Measurements from ENCODE around the gene FAM221A. TPM values are rescaled to one million over a fixed set of nuclear protein-coding genes. Genes with fewer than 3 reads are reported as not detected.

Gene FAM221A
- total and polyA plus RNA-seq, 4 donors, result 2.8 to 12.0 (median 5.4) TPM

DNA sequence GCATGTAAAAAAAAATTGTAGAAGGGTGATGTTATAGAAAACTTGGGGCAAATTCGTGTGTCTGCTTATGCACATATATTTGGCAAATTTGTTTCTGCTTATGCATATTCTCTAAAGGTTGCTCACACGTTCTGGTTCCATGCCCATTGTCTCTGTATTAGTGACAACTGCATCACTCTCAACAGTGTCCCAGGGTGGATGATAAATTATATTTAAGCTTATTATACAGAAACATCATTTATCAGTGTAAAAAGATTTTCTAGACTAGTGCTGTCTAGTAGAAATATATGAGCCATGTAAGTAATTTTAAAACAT lies 34.1 kb downstream of the FAM221A start:
- no peak overlapping the region for H3K4me3 ChIP-seq (ENCODE audit: low read depth in 1 of 3, low read length in 3 of 3)
- WGBS, result 68% methylated on average over 2 of the region's 2 CpGs

DNA sequence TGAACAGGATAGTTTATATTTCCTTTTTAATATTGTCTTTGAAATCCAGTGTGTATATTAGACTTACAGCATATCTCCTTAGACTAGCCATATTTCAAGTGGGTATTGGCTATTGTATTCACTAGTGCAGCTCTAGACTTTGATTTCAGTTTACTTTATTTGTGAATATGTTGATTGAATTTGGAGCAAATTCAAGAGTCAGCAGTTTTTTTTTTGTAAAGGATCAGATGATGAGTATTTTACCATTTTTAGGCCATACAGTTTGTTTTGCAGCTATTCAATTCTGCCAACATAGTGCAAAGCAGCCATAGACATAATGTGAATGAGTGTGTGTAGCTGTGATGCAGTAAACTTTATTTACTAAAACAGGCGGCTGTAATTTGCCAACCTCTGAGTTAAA lies 34.6 kb downstream of the FAM221A start:
- 94% methylated on average over 1 of the region's 1 CpG for WGBS
- Histone ChIP-seq H3K27ac (ENCODE audit: low read depth in 1 of 2, low read length in 2 of 2) (no peak overlapping the region), H3K9ac (ENCODE audit: low read depth in 1 of 2, low read length in 2 of 2) (no peak overlapping the region), H3K27me3 (ENCODE audit: control insufficient read depth in 4 of 4, insufficient read depth in 4 of 4, low read length in 3 of 4) (no peaks in the 10 kb centered on the region), H3K9me3 (ENCODE audit: control insufficient read depth in 4 of 4, low read length in 3 of 4) (no peaks in the 10 kb centered on the region), H3K36me3 (ENCODE audit: control insufficient read depth in 4 of 4, insufficient read depth in 3 of 4, low read depth in 1 of 4, low read length in 3 of 4) (no peaks in the 10 kb centered on the region), H3K4me3 (ENCODE audit: low read depth in 1 of 3, low read length in 3 of 3) (no peak overlapping the region), H3K4me1 (ENCODE audit: control insufficient read depth in 4 of 4, insufficient read depth in 4 of 4, low read length in 3 of 4) (no peaks in the 10 kb centered on the region)
- no peak for DNase-seq (ENCODE audit: low spot score)
- TF ChIP-seq NR2F2 (IDR thresholded peaks at IDR 0.05) (no peak), YY1 (IDR thresholded peaks at IDR 0.05) (no peak), HNF4A (conservative IDR thresholded peaks at IDR 0.05) (no peak), GABPA (IDR thresholded peaks at IDR 0.05 in 1 of 2, conservative IDR thresholded peaks at IDR 0.05 in 1 of 2) (no peak), JUND (IDR thresholded peaks at IDR 0.05) (no peak)
- TF ChIP-seq, protein P1, sequence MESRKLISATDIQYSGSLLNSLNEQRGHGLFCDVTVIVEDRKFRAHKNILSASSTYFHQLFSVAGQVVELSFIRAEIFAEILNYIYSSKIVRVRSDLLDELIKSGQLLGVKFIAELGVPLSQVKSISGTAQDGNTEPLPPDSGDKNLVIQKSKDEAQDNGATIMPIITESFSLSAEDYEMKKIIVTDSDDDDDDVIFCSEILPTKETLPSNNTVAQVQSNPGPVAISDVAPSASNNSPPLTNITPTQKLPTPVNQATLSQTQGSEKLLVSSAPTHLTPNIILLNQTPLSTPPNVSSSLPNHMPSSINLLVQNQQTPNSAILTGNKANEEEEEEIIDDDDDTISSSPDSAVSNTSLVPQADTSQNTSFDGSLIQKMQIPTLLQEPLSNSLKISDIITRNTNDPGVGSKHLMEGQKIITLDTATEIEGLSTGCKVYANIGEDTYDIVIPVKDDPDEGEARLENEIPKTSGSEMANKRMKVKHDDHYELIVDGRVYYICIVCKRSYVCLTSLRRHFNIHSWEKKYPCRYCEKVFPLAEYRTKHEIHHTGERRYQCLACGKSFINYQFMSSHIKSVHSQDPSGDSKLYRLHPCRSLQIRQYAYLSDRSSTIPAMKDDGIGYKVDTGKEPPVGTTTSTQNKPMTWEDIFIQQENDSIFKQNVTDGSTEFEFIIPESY (IDR thresholded peaks at IDR 0.05), result no peak
- TF ChIP-seq, protein P2, sequence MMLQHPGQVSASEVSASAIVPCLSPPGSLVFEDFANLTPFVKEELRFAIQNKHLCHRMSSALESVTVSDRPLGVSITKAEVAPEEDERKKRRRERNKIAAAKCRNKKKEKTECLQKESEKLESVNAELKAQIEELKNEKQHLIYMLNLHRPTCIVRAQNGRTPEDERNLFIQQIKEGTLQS (IDR thresholded peaks at IDR 0.05), result no peak

More for the DNA sequence above, 34.1 kb downstream of the FAM221A start:
- DNase-seq (ENCODE audit: low spot score), result no peak
- Histone ChIP-seq H3K9ac (ENCODE audit: low read depth in 1 of 2, low read length in 2 of 2) (no peak overlapping the region), H3K4me1 (ENCODE audit: control insufficient read depth in 4 of 4, insufficient read depth in 4 of 4, low read length in 3 of 4) (no peaks in the 10 kb centered on the region), H3K27ac (ENCODE audit: low read depth in 1 of 2, low read length in 2 of 2) (no peak overlapping the region), H3K27me3 (ENCODE audit: control insufficient read depth in 4 of 4, insufficient read depth in 4 of 4, low read length in 3 of 4) (no peaks in the 10 kb centered on the region), H3K9me3 (ENCODE audit: control insufficient read depth in 4 of 4, low read length in 3 of 4) (no peaks in the 10 kb centered on the region), H3K36me3 (ENCODE audit: control insufficient read depth in 4 of 4, insufficient read depth in 3 of 4, low read depth in 1 of 4, low read length in 3 of 4) (no peaks in the 10 kb centered on the region)
- TF ChIP-seq RAD21 (IDR thresholded peaks at IDR 0.05), result no peak
- TF ChIP-seq RXRA (IDR thresholded peaks at IDR 0.05), result no peak
- TF ChIP-seq HNF4A (conservative IDR thresholded peaks at IDR 0.05), result no peak
- TF ChIP-seq NR2F2 (IDR thresholded peaks at IDR 0.05), result no peak
- no peak for TF ChIP-seq EGR1 (IDR thresholded peaks at IDR 0.05; ENCODE audit: low read depth in 2 of 2)
- TF ChIP-seq GABPA (IDR thresholded peaks at IDR 0.05 in 1 of 2, conservative IDR thresholded peaks at IDR 0.05 in 1 of 2), result no peak
- no peak for TF ChIP-seq TAF1 (conservative IDR thresholded peaks at IDR 0.05)
- TF ChIP-seq FOXA1 (IDR thresholded peaks at IDR 0.05), result no peak
- TF ChIP-seq YY1 (IDR thresholded peaks at IDR 0.05), result no peak
- no peak for TF ChIP-seq JUND (IDR thresholded peaks at IDR 0.05)
- no peak for TF ChIP-seq FOXA2 (IDR thresholded peaks at IDR 0.05)
- TF ChIP-seq, protein P3, sequence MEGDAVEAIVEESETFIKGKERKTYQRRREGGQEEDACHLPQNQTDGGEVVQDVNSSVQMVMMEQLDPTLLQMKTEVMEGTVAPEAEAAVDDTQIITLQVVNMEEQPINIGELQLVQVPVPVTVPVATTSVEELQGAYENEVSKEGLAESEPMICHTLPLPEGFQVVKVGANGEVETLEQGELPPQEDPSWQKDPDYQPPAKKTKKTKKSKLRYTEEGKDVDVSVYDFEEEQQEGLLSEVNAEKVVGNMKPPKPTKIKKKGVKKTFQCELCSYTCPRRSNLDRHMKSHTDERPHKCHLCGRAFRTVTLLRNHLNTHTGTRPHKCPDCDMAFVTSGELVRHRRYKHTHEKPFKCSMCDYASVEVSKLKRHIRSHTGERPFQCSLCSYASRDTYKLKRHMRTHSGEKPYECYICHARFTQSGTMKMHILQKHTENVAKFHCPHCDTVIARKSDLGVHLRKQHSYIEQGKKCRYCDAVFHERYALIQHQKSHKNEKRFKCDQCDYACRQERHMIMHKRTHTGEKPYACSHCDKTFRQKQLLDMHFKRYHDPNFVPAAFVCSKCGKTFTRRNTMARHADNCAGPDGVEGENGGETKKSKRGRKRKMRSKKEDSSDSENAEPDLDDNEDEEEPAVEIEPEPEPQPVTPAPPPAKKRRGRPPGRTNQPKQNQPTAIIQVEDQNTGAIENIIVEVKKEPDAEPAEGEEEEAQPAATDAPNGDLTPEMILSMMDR (IDR thresholded peaks at IDR 0.05; ENCODE audit: low read depth, low read length, missing input control), result no peak
- no peak for TF ChIP-seq SP1 (IDR thresholded peaks at IDR 0.05)
- TF ChIP-seq, protein P4, sequence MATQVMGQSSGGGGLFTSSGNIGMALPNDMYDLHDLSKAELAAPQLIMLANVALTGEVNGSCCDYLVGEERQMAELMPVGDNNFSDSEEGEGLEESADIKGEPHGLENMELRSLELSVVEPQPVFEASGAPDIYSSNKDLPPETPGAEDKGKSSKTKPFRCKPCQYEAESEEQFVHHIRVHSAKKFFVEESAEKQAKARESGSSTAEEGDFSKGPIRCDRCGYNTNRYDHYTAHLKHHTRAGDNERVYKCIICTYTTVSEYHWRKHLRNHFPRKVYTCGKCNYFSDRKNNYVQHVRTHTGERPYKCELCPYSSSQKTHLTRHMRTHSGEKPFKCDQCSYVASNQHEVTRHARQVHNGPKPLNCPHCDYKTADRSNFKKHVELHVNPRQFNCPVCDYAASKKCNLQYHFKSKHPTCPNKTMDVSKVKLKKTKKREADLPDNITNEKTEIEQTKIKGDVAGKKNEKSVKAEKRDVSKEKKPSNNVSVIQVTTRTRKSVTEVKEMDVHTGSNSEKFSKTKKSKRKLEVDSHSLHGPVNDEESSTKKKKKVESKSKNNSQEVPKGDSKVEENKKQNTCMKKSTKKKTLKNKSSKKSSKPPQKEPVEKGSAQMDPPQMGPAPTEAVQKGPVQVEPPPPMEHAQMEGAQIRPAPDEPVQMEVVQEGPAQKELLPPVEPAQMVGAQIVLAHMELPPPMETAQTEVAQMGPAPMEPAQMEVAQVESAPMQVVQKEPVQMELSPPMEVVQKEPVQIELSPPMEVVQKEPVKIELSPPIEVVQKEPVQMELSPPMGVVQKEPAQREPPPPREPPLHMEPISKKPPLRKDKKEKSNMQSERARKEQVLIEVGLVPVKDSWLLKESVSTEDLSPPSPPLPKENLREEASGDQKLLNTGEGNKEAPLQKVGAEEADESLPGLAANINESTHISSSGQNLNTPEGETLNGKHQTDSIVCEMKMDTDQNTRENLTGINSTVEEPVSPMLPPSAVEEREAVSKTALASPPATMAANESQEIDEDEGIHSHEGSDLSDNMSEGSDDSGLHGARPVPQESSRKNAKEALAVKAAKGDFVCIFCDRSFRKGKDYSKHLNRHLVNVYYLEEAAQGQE (IDR thresholded peaks at IDR 0.05), result no peak
- TF ChIP-seq HNF4G (IDR thresholded peaks at IDR 0.05), result no peak
- TF ChIP-seq, protein P2 (IDR thresholded peaks at IDR 0.05), result no peak
- TF ChIP-seq, protein P1 (IDR thresholded peaks at IDR 0.05), result no peak
- TF ChIP-seq, protein P5, sequence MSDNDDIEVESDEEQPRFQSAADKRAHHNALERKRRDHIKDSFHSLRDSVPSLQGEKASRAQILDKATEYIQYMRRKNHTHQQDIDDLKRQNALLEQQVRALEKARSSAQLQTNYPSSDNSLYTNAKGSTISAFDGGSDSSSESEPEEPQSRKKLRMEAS (IDR thresholded peaks at IDR 0.05), result no peak
